ENCODE data around the gene PCDHGA9. TPM values are rescaled to one million over a fixed set of nuclear protein-coding genes. Genes with fewer than 3 reads are reported as not detected.

The PCDHGA9 gene
- total and polyA plus RNA-seq, 10 of the 15 experiments (the other 5 are each of a cell fraction or from before 2014, with no cell fraction given), result 0.08 to 0.63 (median 0.29) TPM; not detected in 2

- TF ChIP-seq EED (IDR thresholded peaks at IDR 0.05; ENCODE audit: low read depth) (peak; percentile 17; the same call in 1 of the 2 replicates), YY1 (IDR thresholded peaks at IDR 0.05; ENCODE audit: low read depth, low read length) (peak; percentile 82), SMARCA5 (IDR thresholded peaks at IDR 0.05) (peak; percentile 55; the same call in 1 of the 2 replicates), IKZF1 (conservative IDR thresholded peaks at IDR 0.05) (peak; percentile 45; the same call in 1 of the 2 replicates), FOXM1 (IDR thresholded peaks at IDR 0.05; ENCODE audit: low read depth, low read length) (0 out of 2 replicates have a peak, but pooled peaks have one; percentile 18), NBN (IDR thresholded peaks at IDR 0.05) (no peak), ZZZ3 (IDR thresholded peaks at IDR 0.05; ENCODE audit: control insufficient read depth, insufficient read length, low read depth) (no peak), ZBTB40 (IDR thresholded peaks at IDR 0.05; ENCODE audit: borderline replicate concordance) (no peak), RUNX3 (IDR thresholded peaks at IDR 0.05; ENCODE audit: low read length) (0 out of 2 replicates have a peak, but pooled peaks have one; percentile 13), TBL1XR1 (IDR thresholded peaks at IDR 0.05; ENCODE audit: low read depth, low read length) (no peak)
- TF ChIP-seq, protein P1, sequence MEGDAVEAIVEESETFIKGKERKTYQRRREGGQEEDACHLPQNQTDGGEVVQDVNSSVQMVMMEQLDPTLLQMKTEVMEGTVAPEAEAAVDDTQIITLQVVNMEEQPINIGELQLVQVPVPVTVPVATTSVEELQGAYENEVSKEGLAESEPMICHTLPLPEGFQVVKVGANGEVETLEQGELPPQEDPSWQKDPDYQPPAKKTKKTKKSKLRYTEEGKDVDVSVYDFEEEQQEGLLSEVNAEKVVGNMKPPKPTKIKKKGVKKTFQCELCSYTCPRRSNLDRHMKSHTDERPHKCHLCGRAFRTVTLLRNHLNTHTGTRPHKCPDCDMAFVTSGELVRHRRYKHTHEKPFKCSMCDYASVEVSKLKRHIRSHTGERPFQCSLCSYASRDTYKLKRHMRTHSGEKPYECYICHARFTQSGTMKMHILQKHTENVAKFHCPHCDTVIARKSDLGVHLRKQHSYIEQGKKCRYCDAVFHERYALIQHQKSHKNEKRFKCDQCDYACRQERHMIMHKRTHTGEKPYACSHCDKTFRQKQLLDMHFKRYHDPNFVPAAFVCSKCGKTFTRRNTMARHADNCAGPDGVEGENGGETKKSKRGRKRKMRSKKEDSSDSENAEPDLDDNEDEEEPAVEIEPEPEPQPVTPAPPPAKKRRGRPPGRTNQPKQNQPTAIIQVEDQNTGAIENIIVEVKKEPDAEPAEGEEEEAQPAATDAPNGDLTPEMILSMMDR (IDR thresholded peaks at IDR 0.05 in 2 of 3, conservative IDR thresholded peaks at IDR 0.05 in 1 of 3; ENCODE audit: control insufficient read depth in 2 of 3, extremely low read depth in 1 of 3, insufficient read depth in 1 of 3, low read depth in 3 of 3, low read length in 3 of 3), result peak; percentile 81 to 86 (median 83)
- TF ChIP-seq, protein P2, sequence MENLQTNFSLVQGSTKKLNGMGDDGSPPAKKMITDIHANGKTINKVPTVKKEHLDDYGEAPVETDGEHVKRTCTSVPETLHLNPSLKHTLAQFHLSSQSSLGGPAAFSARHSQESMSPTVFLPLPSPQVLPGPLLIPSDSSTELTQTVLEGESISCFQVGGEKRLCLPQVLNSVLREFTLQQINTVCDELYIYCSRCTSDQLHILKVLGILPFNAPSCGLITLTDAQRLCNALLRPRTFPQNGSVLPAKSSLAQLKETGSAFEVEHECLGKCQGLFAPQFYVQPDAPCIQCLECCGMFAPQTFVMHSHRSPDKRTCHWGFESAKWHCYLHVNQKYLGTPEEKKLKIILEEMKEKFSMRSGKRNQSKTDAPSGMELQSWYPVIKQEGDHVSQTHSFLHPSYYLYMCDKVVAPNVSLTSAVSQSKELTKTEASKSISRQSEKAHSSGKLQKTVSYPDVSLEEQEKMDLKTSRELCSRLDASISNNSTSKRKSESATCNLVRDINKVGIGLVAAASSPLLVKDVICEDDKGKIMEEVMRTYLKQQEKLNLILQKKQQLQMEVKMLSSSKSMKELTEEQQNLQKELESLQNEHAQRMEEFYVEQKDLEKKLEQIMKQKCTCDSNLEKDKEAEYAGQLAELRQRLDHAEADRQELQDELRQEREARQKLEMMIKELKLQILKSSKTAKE (IDR thresholded peaks at IDR 0.05; ENCODE audit: low read depth, poor library complexity, severe bottlenecking), result peak; percentile 31
- TF ChIP-seq, protein P3, sequence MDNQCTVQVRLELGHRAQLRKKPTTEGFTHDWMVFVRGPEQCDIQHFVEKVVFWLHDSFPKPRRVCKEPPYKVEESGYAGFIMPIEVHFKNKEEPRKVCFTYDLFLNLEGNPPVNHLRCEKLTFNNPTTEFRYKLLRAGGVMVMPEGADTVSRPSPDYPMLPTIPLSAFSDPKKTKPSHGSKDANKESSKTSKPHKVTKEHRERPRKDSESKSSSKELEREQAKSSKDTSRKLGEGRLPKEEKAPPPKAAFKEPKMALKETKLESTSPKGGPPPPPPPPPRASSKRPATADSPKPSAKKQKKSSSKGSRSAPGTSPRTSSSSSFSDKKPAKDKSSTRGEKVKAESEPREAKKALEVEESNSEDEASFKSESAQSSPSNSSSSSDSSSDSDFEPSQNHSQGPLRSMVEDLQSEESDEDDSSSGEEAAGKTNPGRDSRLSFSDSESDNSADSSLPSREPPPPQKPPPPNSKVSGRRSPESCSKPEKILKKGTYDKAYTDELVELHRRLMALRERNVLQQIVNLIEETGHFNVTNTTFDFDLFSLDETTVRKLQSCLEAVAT (IDR thresholded peaks at IDR 0.05), result no peak
These were observed 10.4 kb downstream of the PCDHGA9 start, which contains the start of gene PCDHGA10 (continued) for GRCh38 chr5:141412854-141413539.

Data from GM12878 (cell line).